Measurements from ENCODE around the gene UNC13C.

The UNC13C gene

GRCh38 chr15:54014067-54014655 lies 35.9 kb downstream of the UNC13C start:
- no peak overlapping the region for H3K4me3 ChIP-seq (ENCODE audit: low read depth, low read length)
- no peak for DNase-seq (ENCODE audit: low read depth)

- no peak for DNase-seq (ENCODE audit: low read depth)
- no peak overlapping the region for H3K4me3 ChIP-seq (ENCODE audit: low read depth, low read length)
Observed at GRCh38 chr15:54017251-54017650, 39.0 kb downstream of the UNC13C start.

GRCh38 chr15:54017959-54018358 lies 39.7 kb downstream of the UNC13C start:
- H3K4me3 ChIP-seq (ENCODE audit: low read depth, low read length) = no peak overlapping the region
- DNase-seq (ENCODE audit: low read depth) = no peak

- no peak overlapping the region for H3K4me3 ChIP-seq (ENCODE audit: low read depth, low read length)
- no peak for DNase-seq (ENCODE audit: low read depth)
Observed at GRCh38 chr15:54026258-54026657, 48.0 kb downstream of the UNC13C start.

- no peak for DNase-seq (ENCODE audit: low read depth)
- H3K4me3 ChIP-seq (ENCODE audit: low read depth, low read length) = no peak overlapping the region
Observed at GRCh38 chr15:54026891-54027290, 48.6 kb downstream of the UNC13C start.

GRCh38 chr15:54029081-54029480 lies 50.8 kb downstream of the UNC13C start:
- no peak overlapping the region for H3K4me3 ChIP-seq (ENCODE audit: low read depth, low read length)
- no peak for DNase-seq (ENCODE audit: low read depth)

- DNase-seq (ENCODE audit: low read depth) = no peak
Observed at GRCh38 chr15:54032066-54032465, 53.8 kb downstream of the UNC13C start.

GRCh38 chr15:54033356-54033860 lies 55.2 kb downstream of the UNC13C start:
- H3K4me3 ChIP-seq (ENCODE audit: low read depth, low read length) = no peak overlapping the region

More at GRCh38 chr15:54032066-54032465, 53.8 kb downstream of the UNC13C start:
- H3K4me3 ChIP-seq (ENCODE audit: low read depth, low read length) = no peak overlapping the region

GRCh38 chr15:54033869-54034458 lies 55.7 kb downstream of the UNC13C start:
- no peak overlapping the region for H3K4me3 ChIP-seq (ENCODE audit: low read depth, low read length)
- DNase-seq (ENCODE audit: low read depth) = no peak

More at GRCh38 chr15:54033356-54033860, 55.2 kb downstream of the UNC13C start:
- DNase-seq (ENCODE audit: low read depth) = no peak

- no peak for DNase-seq (ENCODE audit: low read depth)
- H3K4me3 ChIP-seq (ENCODE audit: low read depth, low read length) = no peak overlapping the region
Observed at GRCh38 chr15:54035616-54036015, 57.4 kb downstream of the UNC13C start.

GRCh38 chr15:54045397-54045796 lies 67.2 kb downstream of the UNC13C start:
- no peak for DNase-seq (ENCODE audit: low read depth)
- H3K4me3 ChIP-seq (ENCODE audit: low read depth, low read length) = no peak overlapping the region

- no peak overlapping the region for H3K4me3 ChIP-seq (ENCODE audit: low read depth, low read length)
- DNase-seq (ENCODE audit: low read depth) = no peak
Observed at GRCh38 chr15:54046093-54046492, 67.9 kb downstream of the UNC13C start.

- no peak overlapping the region for H3K4me3 ChIP-seq (ENCODE audit: low read depth, low read length)
- DNase-seq (ENCODE audit: low read depth) = no peak
Observed at GRCh38 chr15:54064365-54064764, 86.1 kb downstream of the UNC13C start.

GRCh38 chr15:54066403-54066802 lies 88.2 kb downstream of the UNC13C start:
- DNase-seq (ENCODE audit: low read depth) = no peak
- H3K4me3 ChIP-seq (ENCODE audit: low read depth, low read length) = no peak overlapping the region

GRCh38 chr15:54082836-54083492 lies 104.7 kb downstream of the UNC13C start:
- no peak overlapping the region for H3K4me3 ChIP-seq (ENCODE audit: low read depth, low read length)
- no peak for DNase-seq (ENCODE audit: low read depth)

GRCh38 chr15:54083501-54083900 lies 105.3 kb downstream of the UNC13C start:
- no peak overlapping the region for H3K4me3 ChIP-seq (ENCODE audit: low read depth, low read length)
- no peak for DNase-seq (ENCODE audit: low read depth)

GRCh38 chr15:54083991-54084390 lies 105.8 kb downstream of the UNC13C start:
- DNase-seq (ENCODE audit: low read depth) = no peak

GRCh38 chr15:54088837-54089236 lies 110.6 kb downstream of the UNC13C start:
- H3K4me3 ChIP-seq (ENCODE audit: low read depth, low read length) = no peak overlapping the region
- DNase-seq (ENCODE audit: low read depth) = no peak

More at GRCh38 chr15:54083991-54084390, 105.8 kb downstream of the UNC13C start:
- H3K4me3 ChIP-seq (ENCODE audit: low read depth, low read length) = no peak overlapping the region

GRCh38 chr15:54089776-54090175 lies 111.5 kb downstream of the UNC13C start:
- H3K4me3 ChIP-seq (ENCODE audit: low read depth, low read length) = no peak overlapping the region
- no peak for DNase-seq (ENCODE audit: low read depth)

- no peak overlapping the region for H3K4me3 ChIP-seq (ENCODE audit: low read depth, low read length)
- no peak for DNase-seq (ENCODE audit: low read depth)
Observed at GRCh38 chr15:54091651-54092050, 113.4 kb downstream of the UNC13C start.

- no peak overlapping the region for H3K4me3 ChIP-seq (ENCODE audit: low read depth, low read length)
- no peak for DNase-seq (ENCODE audit: low read depth)
Observed at GRCh38 chr15:54094661-54095060, 116.4 kb downstream of the UNC13C start.
